CD4-positive, alpha-beta T cell treated with Interferon gamma for 1 hour (primary cell): ENCODE data around the gene EXOC1L.
"Not testable (repeated sequence)": the region's sequence is repeated elsewhere in the genome, so short reads cannot be mapped to it uniquely, and the experiment has no call there.

ENCODE experiments used
- DNase-seq: peaks from one replicate; pipeline ENCODE4 v3.0.0-alpha.2; 2020

Gene EXOC1L

DNA sequence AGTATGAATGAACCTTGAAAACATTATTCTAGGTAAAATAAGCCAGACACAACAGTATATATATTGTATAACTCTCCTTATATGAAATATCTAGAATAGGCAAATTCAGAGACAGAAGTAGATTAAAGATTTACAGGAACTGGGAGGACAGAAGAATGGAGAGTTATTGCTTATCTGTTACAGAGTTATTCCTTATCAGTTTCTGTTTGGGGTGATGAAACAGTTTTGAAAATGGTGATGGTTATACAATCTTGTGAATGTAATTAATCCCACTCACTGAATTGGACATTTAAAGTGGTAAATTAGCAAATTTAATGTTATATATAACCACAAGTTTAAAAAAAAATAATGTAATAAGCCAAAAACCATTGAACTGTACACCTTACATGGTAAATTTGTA, 19.4 kb downstream of the EXOC1L start:
- DNase-seq, result no peak

DNA sequence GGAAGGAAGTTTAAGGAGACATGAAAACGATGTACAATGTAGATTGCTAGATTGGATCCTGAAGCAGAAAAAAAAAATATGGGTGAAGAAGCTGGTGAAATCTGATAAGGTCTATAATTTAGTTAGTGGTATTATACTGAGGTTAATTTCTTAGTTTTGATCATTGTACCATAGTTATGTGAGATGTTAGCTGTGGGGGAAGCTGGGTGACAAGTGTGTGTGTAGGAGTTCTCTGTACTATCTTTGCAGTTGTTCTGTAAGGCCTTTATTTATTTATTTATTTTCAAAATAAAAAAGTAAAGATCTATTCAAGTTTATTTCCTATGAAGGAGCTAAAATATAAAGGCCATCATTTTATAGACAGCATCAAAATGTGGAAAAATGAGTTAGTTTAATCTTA, 21.4 kb downstream of the EXOC1L start:
- no peak for DNase-seq

- not testable (repeated sequence) for DNase-seq
These were observed 22.0 kb downstream of the EXOC1L start for GRCh38 chr4:55841373-55842239.

DNA sequence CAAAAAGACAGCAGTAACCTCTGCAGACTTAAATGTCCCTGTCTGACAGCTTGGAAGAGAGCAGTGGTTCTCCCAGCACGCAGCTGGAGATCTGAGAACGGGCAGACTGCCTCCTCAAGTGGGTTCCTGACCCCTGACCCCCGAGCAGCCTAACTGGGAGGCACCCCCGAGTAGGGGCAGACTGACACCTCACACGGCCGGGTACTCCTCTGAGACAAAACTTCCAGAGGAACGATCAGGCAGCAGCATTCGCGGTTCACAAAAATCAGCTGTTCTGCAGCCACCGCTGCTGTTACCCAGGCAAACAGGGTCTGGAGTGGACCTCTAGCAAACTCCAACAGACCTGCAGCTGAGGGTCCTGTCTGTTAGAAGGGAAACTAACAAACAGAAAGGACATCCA, 22.7 kb downstream of the EXOC1L start:
- not testable (repeated sequence) for DNase-seq

GRCh38 chr4:55849724-55850123, 30.1 kb downstream of the EXOC1L start:
- no peak for DNase-seq

DNA sequence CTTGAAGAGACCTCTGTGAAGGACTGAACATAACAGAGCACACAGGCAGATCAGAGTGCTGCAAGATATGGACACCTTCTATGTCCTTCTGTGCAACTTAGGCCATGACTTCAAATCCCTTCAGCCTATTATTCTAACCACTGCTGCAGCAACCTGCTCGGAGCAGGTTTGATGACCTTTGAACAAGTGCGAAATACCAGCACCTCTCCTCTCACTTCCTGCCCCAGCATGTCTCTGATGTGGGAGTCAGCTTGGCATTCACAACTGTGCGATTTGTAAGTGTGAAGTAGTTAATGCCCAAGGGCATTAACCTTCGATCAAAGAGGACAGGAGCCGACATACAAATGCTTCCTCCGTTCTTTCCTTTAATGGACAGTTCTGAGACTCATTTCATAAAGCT, 32.3 kb downstream of the EXOC1L start:
- no peak for DNase-seq

DNA sequence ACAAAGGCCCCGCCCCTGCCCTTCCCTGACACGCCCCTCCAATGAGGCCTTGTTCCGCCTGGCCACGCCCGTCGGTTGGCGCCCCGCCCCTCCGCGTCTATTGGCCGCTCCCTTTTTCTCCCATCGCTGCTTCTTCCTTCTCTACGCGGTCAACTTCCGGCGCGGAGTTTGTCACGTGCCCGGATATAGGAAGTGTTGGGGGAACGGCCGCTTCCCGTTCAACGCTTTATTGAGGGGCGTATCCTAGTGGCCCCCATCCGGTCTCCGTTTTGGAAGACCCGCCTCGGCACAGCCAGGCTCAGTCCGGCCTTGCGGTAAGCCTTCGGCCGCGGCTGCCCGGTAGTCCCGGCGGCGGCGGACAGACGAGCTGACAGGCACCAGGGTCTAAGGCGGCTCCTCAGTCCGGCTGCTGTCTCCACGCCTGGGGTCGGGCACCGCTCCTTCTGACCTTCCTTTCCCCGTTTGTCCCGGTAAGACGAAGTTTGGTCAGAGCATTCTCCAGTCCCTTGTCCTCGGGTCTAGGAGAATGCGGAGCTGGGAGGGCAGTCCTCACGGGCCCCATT, 34.0 kb downstream of the EXOC1L start, which contains the start of gene EXOC1:
Gene EXOC1, plus strand, starts transcription at position 165 of the 563 bp plus-strand sequence. CDS start 4,676 bp downstream, outside the sequence.
- peak; percentile 94 for DNase-seq

- DNase-seq, result no peak
These were observed 34.5 kb downstream of the EXOC1L start for GRCh38 chr4:55854129-55854528.

DNA sequence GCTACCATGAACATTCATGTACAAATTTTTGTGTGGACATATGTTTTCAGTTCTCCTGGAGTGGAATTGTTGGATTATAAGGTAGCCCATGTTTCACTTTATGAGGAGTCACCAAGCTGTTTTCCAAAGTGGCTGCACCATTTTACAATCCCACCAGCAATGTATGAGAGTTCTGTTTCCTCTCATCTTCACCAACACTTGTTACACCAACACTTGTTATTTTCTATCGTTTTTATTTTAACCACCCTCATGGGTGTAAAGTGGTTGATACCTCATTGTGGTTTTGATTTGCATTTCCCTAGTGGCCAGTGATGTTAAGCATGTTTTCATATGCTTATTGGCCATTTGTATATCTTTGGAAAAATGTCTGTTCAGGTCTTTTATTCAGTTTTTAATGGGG, 38.0 kb downstream of the EXOC1L start:
- no peak for DNase-seq

GRCh38 chr4:55859711-55860110, 40.1 kb downstream of the EXOC1L start:
- DNase-seq, result no peak

GRCh38 chr4:55864577-55865223, 45.1 kb downstream of the EXOC1L start:
- DNase-seq, result no peak

DNA sequence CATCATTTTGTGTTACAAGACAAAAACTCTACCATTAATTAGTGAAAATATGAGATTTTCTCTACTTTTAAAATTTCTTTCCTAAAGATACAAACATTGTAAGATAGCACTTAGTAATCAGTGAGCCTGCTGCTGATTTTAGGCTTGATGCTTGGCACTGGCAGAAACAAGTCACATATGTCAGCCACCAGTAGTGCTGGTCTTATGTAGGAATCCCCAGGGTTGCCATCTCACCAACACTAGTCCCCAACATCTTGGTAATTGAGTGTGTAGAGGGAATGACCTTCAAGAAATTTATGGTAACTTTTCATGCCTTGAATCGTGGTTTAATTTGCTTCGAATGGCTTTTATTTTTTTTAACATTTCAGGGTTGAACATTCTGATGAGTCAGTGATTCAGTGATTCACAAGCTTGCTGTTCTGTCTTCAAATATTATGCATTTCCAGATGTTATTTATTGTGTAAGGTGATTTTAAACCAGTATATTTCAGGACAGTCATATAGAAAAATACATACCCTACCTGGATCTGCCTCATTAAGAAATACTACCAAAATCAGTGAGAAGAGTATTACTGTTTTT, 45.7 kb downstream of the EXOC1L start:
- DNase-seq, result no peak

GRCh38 chr4:55866290-55866907, 46.8 kb downstream of the EXOC1L start:
- DNase-seq, result no peak

DNA sequence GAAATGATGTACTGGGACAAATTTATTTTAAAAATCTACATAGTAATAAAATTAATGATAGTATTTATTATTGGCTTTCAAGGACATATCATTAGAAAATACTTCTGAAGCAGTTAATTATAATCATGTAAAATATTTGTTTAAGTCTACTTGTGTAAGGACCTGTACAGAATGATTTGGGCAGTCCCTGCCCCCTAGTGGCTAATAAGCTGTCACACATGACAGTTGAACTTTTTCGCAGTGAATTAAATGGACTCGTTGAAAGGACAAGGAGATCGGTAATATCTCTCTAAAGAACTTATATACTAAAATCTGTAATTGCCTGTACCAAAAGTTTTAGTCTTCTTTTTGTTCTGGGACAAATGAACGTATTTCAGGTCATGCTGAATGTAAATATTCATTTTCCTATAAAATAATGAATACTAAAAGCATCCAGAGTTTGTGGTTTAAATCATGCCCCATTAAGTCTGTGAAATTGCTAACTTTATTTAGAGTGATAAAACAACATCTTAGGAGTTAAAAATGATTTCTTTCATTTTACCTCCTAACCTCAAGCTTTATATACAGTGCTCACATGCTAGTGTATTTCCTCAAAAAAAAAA, 47.5 kb downstream of the EXOC1L start:
- DNase-seq, result peak; percentile 40

DNA sequence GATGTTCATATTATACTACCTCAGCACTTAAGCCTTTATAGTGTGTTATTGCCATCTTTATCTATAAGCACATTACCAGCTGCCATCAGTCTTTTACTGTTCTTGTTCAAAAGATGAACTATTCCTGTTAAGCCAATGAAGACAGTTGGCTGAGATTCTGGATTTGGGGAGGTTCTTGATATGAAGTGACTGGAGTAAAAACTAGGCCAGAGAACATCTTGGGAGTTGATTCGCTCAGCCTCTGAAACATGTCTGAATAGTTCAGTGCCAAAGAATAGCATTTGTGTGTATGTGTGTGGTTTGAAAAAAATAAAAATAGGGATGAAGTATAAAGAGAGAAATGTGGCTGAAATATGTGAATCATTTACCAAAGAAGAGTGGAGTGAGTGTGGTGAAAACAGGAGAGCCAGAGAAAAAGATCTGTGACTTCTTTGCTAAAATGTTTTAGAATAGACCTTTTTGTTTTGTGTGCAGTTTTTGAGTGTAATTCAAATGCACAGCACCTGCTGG, 49.0 kb downstream of the EXOC1L start:
- DNase-seq, result no peak

DNA sequence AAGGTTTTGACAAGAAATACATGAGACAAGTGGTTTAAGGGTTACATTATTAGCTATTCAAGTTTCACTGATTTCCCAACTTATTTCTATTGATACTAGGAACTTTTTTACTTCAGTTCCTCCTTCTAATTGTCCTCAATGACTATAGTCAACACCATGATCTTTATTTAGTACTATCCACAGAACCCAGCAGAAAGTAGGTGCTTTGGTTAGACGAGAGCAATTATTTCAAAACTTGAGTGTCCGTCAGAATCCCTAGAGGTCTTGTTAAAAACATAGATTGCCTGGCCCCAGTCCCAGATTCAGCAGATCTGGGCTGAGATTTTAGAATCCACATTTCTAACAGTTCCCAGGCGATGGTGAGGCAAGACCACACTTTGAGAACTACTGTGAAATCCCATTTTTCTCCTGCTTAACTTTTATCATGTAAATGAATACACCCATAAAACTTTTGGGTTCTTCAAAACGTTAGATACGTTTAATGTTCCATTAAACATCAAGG, 51.8 kb downstream of the EXOC1L start:
- no peak for DNase-seq

- no peak for DNase-seq
These were observed 55.2 kb downstream of the EXOC1L start for GRCh38 chr4:55874831-55875230.

- DNase-seq, result no peak
These were observed 56.8 kb downstream of the EXOC1L start for GRCh38 chr4:55876387-55876786.

DNA sequence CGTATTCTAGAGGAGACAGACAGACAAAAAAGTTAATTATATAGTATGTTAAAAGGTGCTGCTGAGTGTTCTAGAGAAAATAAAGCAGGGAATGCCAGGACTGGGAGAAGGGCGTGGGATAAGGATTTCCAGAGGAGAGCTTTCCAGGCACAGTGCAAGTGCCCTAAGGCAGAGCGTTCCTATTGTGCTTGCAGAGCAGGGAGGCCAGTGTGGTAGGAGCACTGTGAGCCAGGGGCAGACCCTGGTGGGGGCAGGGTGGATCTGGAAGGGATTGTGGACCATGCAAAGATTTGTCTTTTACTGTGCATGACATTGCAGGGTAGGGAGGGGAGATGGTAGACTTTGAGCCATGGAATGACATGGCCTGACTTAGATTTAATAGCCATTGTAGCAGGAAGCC, 59.6 kb downstream of the EXOC1L start:
- DNase-seq, result no peak

DNA sequence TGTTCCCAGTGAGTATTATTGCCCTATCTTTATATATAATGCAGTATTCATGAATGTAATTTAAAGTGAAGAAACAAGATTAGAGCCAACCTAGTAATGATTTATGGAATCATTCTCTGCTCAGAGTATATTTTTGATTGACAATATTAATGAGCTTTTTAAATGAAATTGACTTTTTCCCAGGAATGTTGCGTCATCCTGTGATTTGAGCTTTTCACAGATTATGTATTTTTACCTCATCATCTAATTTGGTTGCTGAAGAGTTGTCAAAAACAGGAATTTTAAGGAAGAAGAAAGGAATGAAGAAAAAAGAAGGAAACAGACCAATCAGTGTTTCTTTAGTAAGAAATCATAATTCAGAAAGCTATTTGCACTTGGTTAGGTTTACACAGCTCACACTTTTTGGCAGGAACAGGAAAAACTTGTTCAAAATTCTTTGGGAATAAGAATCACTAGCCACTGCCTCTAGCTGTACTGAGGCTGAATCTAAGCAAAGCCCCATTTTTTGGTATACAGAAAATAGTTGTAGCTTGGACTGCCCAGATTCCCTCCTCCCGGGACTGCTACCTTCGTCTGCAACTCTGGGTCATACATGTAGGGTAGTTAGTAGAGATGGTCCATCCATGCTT, 61.2 kb downstream of the EXOC1L start:
- DNase-seq, result no peak

DNA sequence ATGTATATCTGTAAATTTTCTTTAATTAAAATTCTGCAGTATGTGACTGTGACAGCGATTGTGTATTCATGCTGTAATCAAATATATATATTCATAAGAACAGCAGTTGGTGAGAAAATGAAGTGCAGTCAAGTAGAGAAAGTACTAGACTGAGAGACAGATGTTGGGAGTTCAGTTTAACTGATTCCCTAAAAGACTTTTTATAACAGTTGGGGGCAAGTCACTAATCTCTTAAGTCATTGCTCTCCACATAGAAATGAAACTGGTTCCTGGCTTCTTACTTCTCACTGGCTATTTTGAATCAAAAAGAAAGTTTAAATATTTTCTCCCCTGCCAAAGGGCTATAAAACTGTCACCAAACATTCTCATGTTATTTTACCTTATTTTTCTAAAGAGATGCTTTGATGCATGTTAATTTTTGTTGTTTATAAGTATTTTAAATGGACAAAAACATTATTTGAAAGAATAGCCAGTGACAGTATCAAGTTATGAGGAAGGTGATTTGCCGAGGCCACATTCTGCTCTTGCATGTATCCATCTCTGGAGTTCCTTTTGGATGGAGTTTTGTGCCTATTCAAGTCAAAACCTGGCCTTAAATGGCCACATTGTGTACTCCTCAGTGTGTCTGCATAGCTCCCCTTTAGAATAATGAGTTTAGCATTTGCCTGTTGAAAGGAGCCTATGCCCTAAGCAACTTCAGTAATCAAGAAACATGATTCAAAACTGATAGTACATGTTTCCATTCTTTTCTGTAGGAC, 64.7 kb downstream of the EXOC1L start:
- DNase-seq, result no peak
